Peyer's patch (tissue), 4 donors: Measurements from ENCODE around the gene MISP. TPM values are rescaled to one million over a fixed set of nuclear protein-coding genes. Genes with fewer than 3 reads are reported as not detected.

Experiments
- DNase-seq, 3 donors: peaks; one replicate each; pipeline ENCODE4 v3.0.0-alpha.2; 2017 to 2019
- H3K27ac ChIP-seq, 4 donors: fragments of 200-600 bp; sonication (generic); one replicate each; pipeline ENCODE4 v1.5.1; 2016 to 2019
- H3K27me3 ChIP-seq, 2 donors: fragments of 200-600 bp; sonication (generic); one replicate each; pipeline ENCODE4 v1.5.1; 2019
- H3K36me3 ChIP-seq, 3 donors: fragments of 200-600 bp; sonication (generic); one replicate each; pipeline ENCODE4 v1.5.1; 2016 to 2019
- H3K4me1 ChIP-seq, 4 donors: fragments of 200-600 bp; sonication (generic); one replicate each; pipeline ENCODE4 v1.5.1; 2016 to 2019
- H3K4me3 ChIP-seq, 4 donors: fragments of 200-600 bp; sonication (generic); 1 replicate in 3 of 4; 2 replicates in 1 of 4; pipeline ENCODE4 v1.5.1; 2016 to 2019; ENCODE audit warnings: mild to moderate bottlenecking in 1 of 4
- H3K9me3 ChIP-seq, 4 donors: fragments of 200-600 bp; sonication (generic); one replicate each; pipeline ENCODE4 v1.5.1; 2016 to 2019; ENCODE audit warnings: mild to moderate bottlenecking in 1 of 4
- CTCF ChIP-seq, 6 experiments: fragments of 450-650 bp in 4 of 6; fragments of 200-600 bp in 2 of 6; sonication (generic) in 1 of 6; IDR thresholded peaks; one replicate each; pipeline ENCODE4 v1.5.1; 2017 to 2019; ENCODE audit warnings: antibody characterized with exemption in 6 of 6, mild to moderate bottlenecking in 3 of 6, moderate library complexity in 1 of 6
- POLR2A ChIP-seq, 2 donors: fragments of 450-650 bp; IDR thresholded peaks; one replicate each; pipeline ENCODE4 v1.5.1; 2017; ENCODE audit warnings: antibody characterized with exemption in 2 of 2, mild to moderate bottlenecking in 2 of 2, moderate library complexity in 2 of 2
- total RNA-seq, 4 donors: library from RNA; depleted of rRNA; stranded (reverse); fragments of >200 nt; gene quantifications; one replicate each; pipeline ENCODE4 v1.1.0, GENCODE V29; 2016

MISP gene
- total RNA-seq, 4 donors from 2014 or later, result 116 to 828 (median 637) TPM

GRCh38 chr19:756821-757688 lies 6.1 kb downstream of the MISP start:
- TF ChIP-seq CTCF (IDR thresholded peaks at IDR 0.05), result no peak
- no peak for TF ChIP-seq POLR2A (IDR thresholded peaks at IDR 0.05)
- Histone ChIP-seq H3K36me3 (peaks cover 0 to 51% (median 0%) of the 10 kb centered on the region in 3 donors), H3K4me3 (peak overlapping the region in 1 of 4 donors; percentile 17), H3K4me1 (peaks cover 0 to 27% (median 0%) of the 10 kb centered on the region in 4 donors), H3K27me3 (no peaks in the 10 kb centered on the region), H3K9me3 (peaks cover 0 to 14% (median 0%) of the 10 kb centered on the region in 4 donors), H3K27ac (peak overlapping the region in 1 of 4 donors; percentile 98)
- no peak for DNase-seq

GRCh38 chr19:757811-758668 lies 7.1 kb downstream of the MISP start:
- H3K9me3 ChIP-seq, result peaks cover 0 to 14% (median 0%) of the 10 kb centered on the region in 4 donors
- peaks cover 0 to 61% (median 0%) of the 10 kb centered on the region in 3 donors for H3K36me3 ChIP-seq
- DNase-seq, result peak in 1 of 3 donors; percentile 43
- no peak overlapping the region for H3K27ac ChIP-seq
- H3K4me3 ChIP-seq, result peak overlapping the region in 1 of 4 donors; percentile 17
- no peak for TF ChIP-seq POLR2A (IDR thresholded peaks at IDR 0.05)
- TF ChIP-seq CTCF (IDR thresholded peaks at IDR 0.05), result no peak
- H3K4me1 ChIP-seq, result peaks cover 0 to 27% (median 0%) of the 10 kb centered on the region in 4 donors
- H3K27me3 ChIP-seq, result no peaks in the 10 kb centered on the region

GRCh38 chr19:763181-763580 lies 12.3 kb downstream of the MISP start:
- H3K27ac ChIP-seq, result no peak overlapping the region
- no peak overlapping the region for H3K4me3 ChIP-seq
- DNase-seq, result no peak
- peaks cover 0 to 52% (median 0%) of the 10 kb centered on the region in 3 donors for H3K36me3 ChIP-seq
- no peaks in the 10 kb centered on the region for H3K27me3 ChIP-seq
- peaks cover 0 to 2% (median 0%) of the 10 kb centered on the region in 4 donors for H3K4me1 ChIP-seq
- peaks cover 0 to 9% (median 0%) of the 10 kb centered on the region in 4 donors for H3K9me3 ChIP-seq
- TF ChIP-seq POLR2A (IDR thresholded peaks at IDR 0.05), result no peak
- TF ChIP-seq CTCF (IDR thresholded peaks at IDR 0.05), result no peak

- DNase-seq, result no peak
- no peaks in the 10 kb centered on the region for H3K4me1 ChIP-seq
- peaks cover 0 to 2% (median 0%) of the 10 kb centered on the region in 4 donors for H3K9me3 ChIP-seq
- peaks cover 0 to 46% (median 0%) of the 10 kb centered on the region in 3 donors for H3K36me3 ChIP-seq
- TF ChIP-seq POLR2A (IDR thresholded peaks at IDR 0.05), result no peak
- TF ChIP-seq CTCF (IDR thresholded peaks at IDR 0.05), result no peak
- no peak overlapping the region for H3K4me3 ChIP-seq
- no peak overlapping the region for H3K27ac ChIP-seq
- no peaks in the 10 kb centered on the region for H3K27me3 ChIP-seq
Measured at GRCh38 chr19:763869-764268, 13.0 kb downstream of the MISP start.

GRCh38 chr19:764301-764700 lies 13.4 kb downstream of the MISP start:
- H3K4me3 ChIP-seq, result no peak overlapping the region
- no peak for DNase-seq

More at GRCh38 chr19:764301-764700, 13.4 kb downstream of the MISP start:
- no peak overlapping the region for H3K27ac ChIP-seq
- peaks cover 0 to 46% (median 0%) of the 10 kb centered on the region in 3 donors for H3K36me3 ChIP-seq
- H3K9me3 ChIP-seq, result no peaks in the 10 kb centered on the region
- no peaks in the 10 kb centered on the region for H3K27me3 ChIP-seq
- no peaks in the 10 kb centered on the region for H3K4me1 ChIP-seq
- no peak for TF ChIP-seq POLR2A (IDR thresholded peaks at IDR 0.05)
- no peak for TF ChIP-seq CTCF (IDR thresholded peaks at IDR 0.05)
